Urinary bladder (tissue), 4 donors: ENCODE data around the gene PCDHB8. TPM values are rescaled to one million over a fixed set of nuclear protein-coding genes. Genes with fewer than 3 reads are reported as not detected.
"Not testable (repeated sequence)": the region's sequence is repeated elsewhere in the genome, so short reads cannot be mapped to it uniquely, and the experiment has no call there.

Experiments
- DNase-seq: peaks from one replicate; pipeline ENCODE4 v3.0.0-alpha.2; 2015; ENCODE audit errors: extremely low spot score
- H3K27ac ChIP-seq: one replicate; pipeline ENCODE4 v1.5.1; 2013; ENCODE audit warnings: low read depth, mild to moderate bottlenecking, moderate library complexity
- H3K36me3 ChIP-seq: one replicate; pipeline ENCODE4 v1.6.1; 2013; ENCODE audit warnings: mild to moderate bottlenecking, moderate library complexity; ENCODE audit not compliant: insufficient read depth
- H3K4me1 ChIP-seq: one replicate; pipeline ENCODE4 v1.6.1; 2013; ENCODE audit warnings: mild to moderate bottlenecking, moderate library complexity; ENCODE audit not compliant: insufficient read depth
- H3K4me3 ChIP-seq: one replicate; pipeline ENCODE4 v1.5.1; 2013; ENCODE audit warnings: low read depth, low read length
- WGBS: extraction: QIAGEN DNeasy Blood & Tissue Kit; methylation state at CpG from one replicate; pipeline ENCODE4 v1.1.7; 2013; 5-methylcytosine and 5-hydroxymethylcytosine counted together
- polyA plus RNA-seq: library from polyadenylated mRNA; stranded (reverse); fragments of 200-250 nt; gene quantifications from one replicate; pipeline ENCODE4 v1.2.3, GENCODE V29; 2013
- total RNA-seq: library from RNA; depleted of rRNA; stranded (reverse); fragments of >200 nt; gene quantifications from one replicate; pipeline ENCODE4 v1.2.3, GENCODE V29; 2014
- donor health status: healthy with polysubstance abuse.
- donor health status: healthy.

PCDHB8 gene
- total and polyA plus RNA-seq, 2 donors = 1.0 to 1.6 TPM

- not testable (repeated sequence) for DNase-seq, H3K4me3 ChIP-seq, H3K27ac ChIP-seq, H3K36me3 ChIP-seq, H3K4me1 ChIP-seq
- WGBS = 24% methylated on average over 20 of the region's 37 CpGs
Measured at GRCh38 chr5:141194332-141194731, 16.7 kb downstream of the PCDHB8 start.

GRCh38 chr5:141196363-141196762 lies 18.8 kb downstream of the PCDHB8 start:
- no peaks in the 10 kb centered on the region for H3K4me1 ChIP-seq
- no peak for DNase-seq
- H3K36me3 ChIP-seq = no peaks in the 10 kb centered on the region
- 25% methylated on average over 3 of the region's 3 CpGs for WGBS
- H3K27ac ChIP-seq = no peak overlapping the region
- no peak overlapping the region for H3K4me3 ChIP-seq

- no peak for DNase-seq
- H3K4me1 ChIP-seq = no peaks in the 10 kb centered on the region
- no peak within 1 kb of the TSS for H3K27ac ChIP-seq
- H3K4me3 ChIP-seq = no peak within 1 kb of the TSS
- no peaks in the 10 kb centered on the region for H3K36me3 ChIP-seq
- 31% methylated on average over 21 of the region's 21 CpGs for whole genome bisulfite sequencing
Measured at GRCh38 chr5:141199359-141200235, 22.0 kb downstream of the PCDHB8 start, which contains the start of gene PCDHB11. PCDHB11 (plus strand) TSS chr5:141199627; CDS start chr5:141199775, 148 bp downstream.

GRCh38 chr5:141201126-141201525 lies 23.5 kb downstream of the PCDHB8 start:
- not testable (repeated sequence) for H3K4me1 ChIP-seq, DNase-seq, H3K27ac ChIP-seq, H3K36me3 ChIP-seq, H3K4me3 ChIP-seq
- WGBS = 33% methylated on average over 25 of the region's 38 CpGs

GRCh38 chr5:141201646-141202045 lies 24.1 kb downstream of the PCDHB8 start:
- not testable (repeated sequence) for H3K4me1 ChIP-seq, H3K4me3 ChIP-seq, H3K27ac ChIP-seq, H3K36me3 ChIP-seq, DNase-seq
- WGBS = 30% methylated on average over 31 of the region's 35 CpGs

- no peaks in the 10 kb centered on the region for H3K4me1 ChIP-seq
- no peak for DNase-seq
- 19% methylated on average over 11 of the region's 11 CpGs for WGBS
- H3K36me3 ChIP-seq = no peaks in the 10 kb centered on the region
- H3K27ac ChIP-seq = no peak within 1 kb of the TSS
- H3K4me3 ChIP-seq = peak within 1 kb of the TSS; percentile 12
Measured at GRCh38 chr5:141208478-141208877, 30.9 kb downstream of the PCDHB8 start, which contains the start of gene PCDHB12. PCDHB12 (plus strand) TSS chr5:141208719; CDS start chr5:141208908, 189 bp downstream.

GRCh38 chr5:141210281-141210680 lies 32.7 kb downstream of the PCDHB8 start:
- DNase-seq, H3K4me1 ChIP-seq: not testable (repeated sequence)
- 30% methylated on average over 39 of the region's 39 CpGs for WGBS

GRCh38 chr5:141210849-141211248 lies 33.3 kb downstream of the PCDHB8 start:
- 28% methylated on average over 19 of the region's 27 CpGs for WGBS
- not testable (repeated sequence) for H3K4me1 ChIP-seq, H3K27ac ChIP-seq, H3K36me3 ChIP-seq, H3K4me3 ChIP-seq, DNase-seq

More at GRCh38 chr5:141210281-141210680, 32.7 kb downstream of the PCDHB8 start:
- not testable (repeated sequence) for H3K4me3 ChIP-seq, H3K27ac ChIP-seq, H3K36me3 ChIP-seq

GRCh38 chr5:141213656-141214339 lies 36.2 kb downstream of the PCDHB8 start, which contains the start of gene PCDHB13:
PCDHB13 (plus strand) TSS chr5:141213919; CDS start chr5:141214124, 205 bp downstream.
- DNase-seq, H3K36me3 ChIP-seq, H3K4me3 ChIP-seq, H3K27ac ChIP-seq, H3K4me1 ChIP-seq: not testable (repeated sequence)
- WGBS = 10% methylated on average over 14 of the region's 18 CpGs

- not testable (repeated sequence) for H3K4me3 ChIP-seq, H3K27ac ChIP-seq, DNase-seq, H3K4me1 ChIP-seq, H3K36me3 ChIP-seq
- WGBS = 58% methylated on average over 10 of the region's 12 CpGs
Measured at GRCh38 chr5:141214583-141214982, 37.0 kb downstream of the PCDHB8 start.

- not testable (repeated sequence) for H3K4me1 ChIP-seq, H3K27ac ChIP-seq, DNase-seq, H3K4me3 ChIP-seq, H3K36me3 ChIP-seq
- WGBS = 31% methylated on average over 33 of the region's 40 CpGs
Measured at GRCh38 chr5:141215504-141215903, 37.9 kb downstream of the PCDHB8 start.

- H3K27ac ChIP-seq, H3K4me3 ChIP-seq, H3K4me1 ChIP-seq, H3K36me3 ChIP-seq, DNase-seq: not testable (repeated sequence)
- 30% methylated on average over 21 of the region's 26 CpGs for WGBS
Measured at GRCh38 chr5:141216035-141216434, 38.4 kb downstream of the PCDHB8 start.

GRCh38 chr5:141223112-141223783 lies 45.7 kb downstream of the PCDHB8 start, which contains the start of gene PCDHB14:
PCDHB14 (plus strand) TSS chr5:141223343; CDS start chr5:141223506, 163 bp downstream.
- H3K36me3 ChIP-seq = no peaks in the 10 kb centered on the region
- 23% methylated on average over 15 of the region's 15 CpGs for WGBS
- no peak for DNase-seq
- peak within 1 kb of the TSS; percentile 29 for H3K4me3 ChIP-seq
- H3K4me1 ChIP-seq = no peaks in the 10 kb centered on the region
- H3K27ac ChIP-seq = no peak within 1 kb of the TSS
